Left hindlimb (tissue), 1 donor: ENCODE measurements around the gene RNFT2.
"Not testable (repeated sequence)": the region's sequence is repeated elsewhere in the genome, so short reads cannot be mapped to it uniquely, and the experiment has no call there.

Experiments
- DNase-seq: peaks from one replicate; pipeline ENCODE4 v3.0.0-alpha.2; 2018

Gene RNFT2

GRCh38 chr12:116710370-116711150 lies 27.6 kb upstream of the RNFT2 start:
- no peak for DNase-seq

DNA sequence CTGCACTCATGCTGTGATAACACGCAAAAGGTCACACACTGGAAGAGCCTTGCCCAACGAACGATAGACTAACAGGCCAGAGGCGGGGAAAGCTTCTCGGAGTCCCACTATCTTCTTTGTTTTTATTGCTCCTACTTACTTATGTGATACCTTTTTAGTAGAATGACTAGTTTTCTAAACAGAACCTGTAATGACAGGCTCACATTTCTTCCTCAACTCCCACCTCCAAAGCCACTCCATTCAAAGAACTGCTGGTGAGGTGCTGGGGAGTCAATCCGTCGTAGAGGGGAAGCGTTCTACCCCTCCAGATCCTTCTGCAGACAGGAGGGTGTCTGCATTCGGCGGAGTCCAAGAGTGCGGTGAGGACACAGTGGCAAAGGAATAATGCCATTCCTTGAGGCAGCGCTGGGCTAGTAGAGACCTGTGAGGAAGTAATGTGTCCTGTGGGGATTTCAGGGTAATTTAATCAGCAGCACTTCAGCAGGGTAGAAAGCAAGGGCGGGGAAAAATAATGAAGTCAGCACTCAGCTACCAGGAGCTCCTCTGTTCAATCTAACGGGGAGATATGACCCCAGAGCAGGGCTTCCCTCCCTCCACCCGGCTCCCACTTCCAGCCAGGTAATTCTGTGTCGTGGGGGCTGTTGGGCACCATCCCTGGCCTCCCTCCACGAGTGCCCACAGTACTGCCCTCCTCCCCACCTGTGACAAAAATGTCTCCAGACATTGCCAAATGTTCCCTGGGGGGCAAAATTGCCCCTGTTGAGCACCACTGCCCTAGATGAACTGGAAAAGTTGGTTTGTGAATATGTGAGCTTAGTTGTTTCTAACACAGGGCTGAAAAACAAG lies 25.4 kb upstream of the RNFT2 start:
- no peak for DNase-seq

- no peak for DNase-seq
These were observed 24.6 kb upstream of the RNFT2 start for GRCh38 chr12:116713527-116713926.

DNA sequence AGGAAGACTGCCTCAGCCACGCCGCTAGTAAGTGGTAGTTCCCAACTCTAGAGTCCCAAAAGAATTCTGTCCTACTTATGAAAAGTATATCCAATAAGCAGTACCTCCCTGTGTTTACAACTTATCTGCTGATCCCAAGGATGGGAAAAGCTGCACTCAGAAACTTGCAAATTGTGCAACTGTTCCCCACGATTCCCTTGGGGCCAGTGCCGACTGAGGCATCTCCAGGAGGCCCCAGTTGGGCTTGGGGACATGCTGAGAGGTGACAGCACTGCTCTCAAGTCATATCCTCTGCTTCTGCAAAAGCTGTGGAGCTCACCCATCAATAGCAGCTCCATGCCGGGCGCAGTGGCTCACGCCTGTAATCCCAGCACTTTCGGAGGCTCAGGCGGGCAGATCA lies 23.9 kb upstream of the RNFT2 start:
- DNase-seq = no peak

DNA sequence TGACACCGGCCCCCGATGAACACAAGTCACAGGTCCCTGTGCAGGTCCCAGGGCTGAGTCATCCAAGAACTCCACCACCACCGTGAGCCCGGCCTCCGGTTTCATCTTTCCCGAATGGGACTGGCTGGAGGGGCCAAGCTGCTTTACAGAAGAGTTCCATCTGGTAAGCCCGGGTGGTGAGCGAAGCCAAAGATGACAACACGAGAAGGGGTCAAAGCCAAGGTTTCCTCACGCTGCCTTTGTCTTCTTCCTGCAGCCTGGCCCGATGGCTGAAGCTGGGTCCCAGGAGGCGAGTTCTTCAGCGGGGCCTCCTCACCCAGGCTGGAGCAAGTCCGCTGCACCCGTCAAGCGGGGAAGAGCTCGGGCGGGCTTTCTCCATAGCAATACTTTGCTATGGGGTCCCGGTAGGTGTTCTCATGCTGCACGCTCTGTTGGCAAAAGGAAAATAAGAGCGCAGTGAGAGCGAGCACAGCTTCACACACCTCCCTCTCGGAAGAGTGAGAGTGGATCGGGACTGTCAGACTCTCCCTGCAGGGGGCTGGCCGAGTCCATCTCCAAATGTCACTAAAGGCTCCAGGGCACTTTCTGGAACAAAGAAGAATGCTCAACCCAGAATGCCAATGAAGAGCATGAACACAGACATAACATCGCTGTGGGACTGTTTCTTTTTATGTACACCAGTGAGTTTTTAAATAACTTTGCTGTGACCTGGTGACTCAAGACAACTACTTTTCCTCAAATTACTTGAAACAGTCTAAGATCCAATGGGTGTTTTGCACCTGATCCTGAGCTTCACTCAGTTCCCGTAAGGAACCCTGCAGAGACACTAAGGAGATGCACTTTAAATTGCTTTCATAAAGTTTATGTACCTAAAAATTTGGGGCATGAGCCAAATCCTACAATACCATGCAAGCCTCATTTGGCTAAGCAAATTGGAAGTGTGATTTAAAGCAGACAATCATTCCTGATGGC lies 20.4 kb upstream of the RNFT2 start:
- DNase-seq = peak; percentile 79

DNA sequence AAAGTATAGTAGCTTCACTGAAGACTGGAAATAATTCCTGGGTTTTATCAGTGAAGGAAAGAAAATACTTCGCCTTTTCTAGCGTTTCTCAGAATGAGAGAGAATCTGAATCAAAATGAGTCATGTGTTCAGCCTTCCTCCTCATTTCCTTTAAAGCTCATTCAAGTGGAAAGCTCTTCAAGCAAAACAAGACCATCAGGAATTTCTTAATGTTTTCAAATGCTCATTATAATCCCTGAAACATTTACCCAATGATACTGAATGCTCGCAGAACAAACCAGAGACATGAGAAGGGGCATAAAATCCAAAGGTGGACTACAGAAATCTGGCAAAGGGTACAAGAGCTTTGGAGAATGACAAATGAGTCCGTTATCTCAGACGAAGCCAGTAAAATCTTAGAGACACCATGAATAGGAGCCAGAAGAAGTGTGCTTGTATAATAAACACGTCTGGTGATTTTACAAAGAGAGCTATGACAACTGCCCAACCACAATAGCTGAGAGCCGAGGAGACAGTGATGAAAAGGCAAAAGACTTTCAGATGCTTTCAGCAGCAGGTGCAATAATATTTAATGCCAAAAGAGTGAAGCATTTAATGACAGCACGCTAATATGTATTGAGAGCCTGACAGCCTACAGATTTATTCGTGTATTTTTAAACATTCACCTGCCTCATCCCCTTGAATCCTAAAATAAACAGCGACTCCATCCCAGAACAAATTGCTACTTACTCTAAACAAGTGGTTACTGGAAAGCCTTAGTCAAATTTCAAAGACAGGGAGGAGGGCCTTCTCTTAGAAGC lies 19.3 kb upstream of the RNFT2 start:
- no peak for DNase-seq

DNA sequence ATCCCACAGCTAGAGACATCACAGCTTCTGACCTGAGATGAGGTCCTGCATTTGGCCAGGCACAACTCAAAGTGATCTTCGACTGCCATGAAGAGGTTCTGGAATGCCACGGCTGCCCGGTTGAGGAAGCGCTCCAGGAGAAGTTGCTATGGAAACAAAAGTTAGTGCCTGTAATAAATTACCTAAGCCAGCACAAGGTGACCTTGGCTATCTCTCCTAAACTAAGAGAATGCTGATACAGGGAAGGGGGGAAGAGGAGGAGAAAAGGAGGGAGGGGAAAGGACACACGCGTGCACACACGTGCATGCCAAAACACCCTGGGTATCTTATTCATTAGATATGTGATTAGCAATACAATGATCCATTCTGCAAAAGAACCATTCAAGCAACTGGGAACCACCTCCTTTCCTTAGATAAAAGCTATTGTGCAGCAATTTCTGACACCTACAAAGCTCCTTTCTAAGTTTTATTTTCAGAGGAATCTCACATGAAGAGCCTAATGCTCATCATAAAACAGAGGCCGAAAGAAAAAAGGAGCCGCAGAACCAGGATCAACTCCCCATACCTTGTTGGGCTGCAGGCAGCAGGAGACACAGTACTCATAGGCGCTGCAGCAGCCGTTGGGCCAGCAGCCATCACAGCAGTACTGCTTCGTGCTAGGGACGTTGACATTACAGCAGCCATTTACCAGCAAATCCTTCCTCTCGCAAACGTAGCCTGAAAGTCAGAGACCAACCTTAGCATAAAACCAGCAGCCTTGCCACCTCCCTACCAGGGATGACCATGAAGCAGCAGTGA lies 18.2 kb upstream of the RNFT2 start:
- no peak for DNase-seq

DNA sequence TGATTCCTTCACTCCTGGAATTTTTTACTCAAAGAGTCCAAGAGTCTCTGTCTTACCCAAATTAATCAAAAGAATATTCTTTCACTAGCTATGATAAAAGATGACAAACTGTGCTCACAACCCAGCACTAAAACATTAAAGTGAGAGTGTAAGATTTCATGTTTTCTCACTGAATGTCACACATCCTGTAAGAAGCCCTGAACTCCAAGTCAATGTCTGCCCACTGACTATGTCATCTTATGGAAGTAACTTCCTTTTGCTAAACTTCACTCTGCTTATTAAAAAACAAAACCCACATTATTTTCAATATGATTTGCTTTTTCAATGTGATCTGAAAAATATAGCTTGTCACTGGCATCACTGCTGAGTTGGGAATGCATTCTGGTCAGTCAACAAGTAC lies 15.9 kb upstream of the RNFT2 start:
- DNase-seq = no peak

GRCh38 chr12:116726694-116727093 lies 11.4 kb upstream of the RNFT2 start:
- no peak for DNase-seq

DNA sequence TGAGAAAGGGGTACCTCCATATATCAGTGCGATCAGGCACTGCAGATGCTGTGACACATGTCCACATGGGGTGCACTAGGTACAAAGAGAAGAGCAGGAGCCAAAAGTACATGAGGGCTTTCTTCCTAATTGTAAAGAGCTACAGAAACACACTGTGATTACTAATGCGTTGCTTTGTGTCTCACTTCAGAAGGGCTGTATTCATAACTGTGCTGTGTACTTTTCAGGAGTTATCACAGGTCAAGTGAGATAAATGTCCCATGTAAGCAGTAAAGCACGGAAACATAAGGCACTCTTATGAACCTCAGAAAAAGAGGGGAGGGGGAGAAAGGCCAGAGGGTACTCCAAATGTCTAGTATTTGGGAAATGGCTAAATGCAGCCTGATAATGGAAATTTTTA lies 10.9 kb upstream of the RNFT2 start:
- no peak for DNase-seq

GRCh38 chr12:116727891-116728290 lies 10.2 kb upstream of the RNFT2 start:
- no peak for DNase-seq

DNA sequence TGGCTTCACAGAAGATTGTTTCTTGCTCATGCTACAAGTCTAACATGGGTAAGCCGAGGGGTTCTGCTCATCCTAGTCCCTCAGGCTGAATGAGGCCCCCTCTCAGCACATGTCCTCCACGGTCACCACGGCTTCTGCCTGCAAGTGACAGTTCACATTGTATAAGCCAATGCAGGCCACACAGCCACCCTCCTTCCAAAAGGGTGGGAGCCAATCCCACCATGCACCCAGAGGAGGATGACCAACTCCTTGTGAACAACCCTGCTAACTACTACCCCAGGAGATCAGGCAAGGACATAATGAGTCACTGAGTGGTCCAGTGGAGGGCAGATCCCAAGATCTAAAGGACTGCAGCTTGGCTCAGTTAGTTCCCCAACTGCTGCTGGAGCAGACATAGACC lies 6.3 kb upstream of the RNFT2 start:
- DNase-seq = no peak

- DNase-seq = no peak
These were observed 3.9 kb upstream of the RNFT2 start for GRCh38 chr12:116734156-116734768.

DNA sequence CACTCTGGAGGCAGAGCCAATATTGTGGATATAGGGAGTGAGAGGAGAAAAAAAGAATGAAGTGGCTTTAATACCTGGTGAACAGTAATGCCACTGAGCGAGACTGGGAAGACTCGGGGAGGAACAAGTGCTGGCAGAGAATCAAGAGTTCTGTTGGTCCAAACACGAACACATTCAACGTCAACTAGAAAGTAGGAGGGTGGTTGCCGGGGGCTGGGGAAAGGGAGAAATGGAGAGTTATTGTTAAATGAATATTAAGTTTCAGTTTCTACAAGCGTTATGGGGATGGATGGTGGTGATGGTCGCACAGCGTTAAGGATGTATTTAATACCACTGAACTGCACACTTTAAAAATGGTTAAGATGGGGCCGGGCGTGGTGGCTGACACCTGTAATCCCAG lies 3.0 kb upstream of the RNFT2 start:
- DNase-seq = no peak

DNA sequence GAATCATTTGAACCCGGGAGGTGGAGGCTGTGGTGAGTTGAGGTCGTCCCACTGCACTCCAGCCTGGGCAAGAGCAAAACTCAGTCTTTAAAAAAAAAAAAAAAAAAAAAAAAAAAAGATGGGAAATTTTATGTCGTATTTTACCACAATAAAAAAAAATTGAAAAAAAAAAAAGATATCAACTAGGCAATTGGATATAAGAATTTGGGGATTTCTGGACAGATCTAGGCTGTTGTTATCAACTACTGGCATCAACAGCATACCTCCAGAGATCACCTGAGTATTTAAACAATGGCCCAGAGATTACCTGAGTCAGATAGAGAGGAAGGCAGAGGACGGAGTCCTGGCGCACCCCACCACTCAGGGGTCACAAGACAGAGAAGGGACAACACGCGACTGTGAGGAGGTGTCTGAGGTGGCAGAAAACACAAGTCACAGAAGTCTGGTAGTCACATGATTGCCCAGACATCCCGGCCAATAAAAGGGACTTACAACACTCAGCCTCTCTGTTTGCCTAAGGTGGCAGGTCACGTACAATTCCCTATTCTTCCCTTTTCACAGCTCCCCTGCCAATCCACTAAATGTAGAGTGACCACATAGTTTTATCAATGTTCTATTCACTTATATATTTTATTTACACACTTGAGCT lies 2.0 kb upstream of the RNFT2 start:
- no peak for DNase-seq

- no peak for DNase-seq
These were observed 947 bp upstream of the RNFT2 start for GRCh38 chr12:116736962-116737773.

DNA sequence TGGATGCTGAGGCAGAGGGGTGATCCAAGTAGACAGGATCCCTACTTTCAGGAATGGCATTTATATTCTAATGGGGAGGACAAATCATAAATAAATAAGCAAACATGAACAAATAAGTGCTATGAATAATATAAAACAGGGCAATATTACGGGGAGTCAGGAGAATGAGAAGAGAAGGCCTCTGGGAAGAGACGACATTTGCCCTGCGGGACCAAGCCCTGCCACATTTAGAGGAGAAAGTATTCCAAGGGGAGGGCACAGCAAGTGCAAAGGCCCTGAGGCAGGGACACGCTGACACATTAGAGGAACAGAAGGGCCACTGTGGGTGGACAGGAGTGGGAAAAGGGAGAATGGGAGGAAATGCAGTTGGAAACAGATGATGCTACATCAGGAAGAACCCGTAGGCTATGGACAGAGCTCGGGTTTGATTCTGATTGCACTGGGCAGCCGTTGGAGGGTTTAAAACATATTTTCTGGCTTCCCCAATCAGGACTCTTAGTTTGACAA lies 1.3 kb downstream of the RNFT2 start:
- no peak for DNase-seq

DNA sequence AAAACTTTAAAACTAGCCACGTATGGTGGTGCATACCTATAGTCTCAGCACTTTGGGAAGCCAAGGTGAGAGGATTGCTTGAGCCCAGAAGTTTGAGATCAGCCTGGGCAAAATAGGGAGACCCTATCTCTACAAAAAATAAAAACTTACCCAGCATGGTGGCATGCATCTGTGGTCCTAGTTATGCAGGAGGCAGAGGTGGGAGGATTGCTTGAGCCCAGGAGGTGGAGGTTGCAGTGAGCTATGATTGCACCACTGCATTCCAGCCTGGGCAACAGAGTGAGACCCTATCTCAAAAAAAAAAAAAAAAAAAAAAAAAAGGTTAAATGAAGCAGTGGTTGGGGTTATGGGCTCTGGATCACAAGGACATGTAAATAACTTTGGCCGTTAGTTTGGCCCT lies 4.7 kb downstream of the RNFT2 start:
- not testable (repeated sequence) for DNase-seq

DNA sequence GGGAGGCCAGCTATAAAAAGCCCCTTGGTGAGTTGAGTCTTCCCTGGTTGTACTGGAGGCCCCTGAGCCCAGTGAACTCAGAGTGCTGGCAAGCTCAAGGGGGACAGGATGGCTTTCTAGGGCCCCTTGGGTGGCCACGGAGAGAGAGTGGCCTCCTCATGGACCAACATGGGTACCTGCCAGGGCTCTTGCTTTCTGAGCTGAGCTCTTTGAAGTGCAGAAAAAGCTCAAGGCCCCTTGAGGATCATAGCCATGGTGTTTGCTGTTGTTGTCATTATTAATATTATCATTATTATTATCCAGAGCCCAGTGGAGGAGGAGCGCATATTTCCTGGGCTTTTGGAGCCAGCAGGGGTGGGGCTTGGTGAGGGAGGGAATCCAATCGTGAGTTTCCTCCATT lies 6.7 kb downstream of the RNFT2 start:
- DNase-seq = no peak
